Endothelial cell (in vitro differentiated cells): ENCODE data around the gene NELFCD. TPM values are rescaled to one million over a fixed set of nuclear protein-coding genes. Genes with fewer than 3 reads are reported as not detected.
A peak's percentile ranks its signal among the peaks of the same experiment; 100 is the strongest.

ENCODE experiments used
- DNase-seq: peaks from one replicate; pipeline ENCODE4 v3.0.0; 2021; ENCODE audit warnings: low spot score
- H3K27ac Mint-ChIP-seq: one replicate; pipeline ENCODE4 v1.8.0; 2021; ENCODE audit warnings: mixed read lengths, inconsistent platforms; ENCODE audit not compliant: unreplicated experiment
- H3K27me3 Mint-ChIP-seq: one replicate; pipeline ENCODE4 v1.8.0; 2021; ENCODE audit warnings: mild to moderate bottlenecking, moderate library complexity, mixed read lengths, inconsistent platforms; ENCODE audit not compliant: unreplicated experiment
- H3K36me3 Mint-ChIP-seq: one replicate; pipeline ENCODE4 v1.8.0; 2021; ENCODE audit warnings: mild to moderate bottlenecking, low read depth, mixed read lengths, inconsistent platforms; ENCODE audit not compliant: unreplicated experiment
- H3K4me1 Mint-ChIP-seq: one replicate; pipeline ENCODE4 v1.8.0; 2021; ENCODE audit warnings: mild to moderate bottlenecking, mixed read lengths, inconsistent platforms; ENCODE audit not compliant: unreplicated experiment
- H3K4me3 Mint-ChIP-seq: one replicate; pipeline ENCODE4 v1.8.0; 2021; ENCODE audit warnings: mild to moderate bottlenecking, mixed read lengths, inconsistent platforms; ENCODE audit not compliant: unreplicated experiment
- H3K9me3 Mint-ChIP-seq: one replicate; pipeline ENCODE4 v1.8.0; 2021; ENCODE audit warnings: mixed read lengths, inconsistent platforms; ENCODE audit not compliant: unreplicated experiment
- total RNA-seq: library from RNA; stranded (reverse); fragmentation: NEBNext Ultra II Directional; extraction: Animal tissue kit (Norgen Biotek cat#: 25700); gene quantifications from one replicate; pipeline ENCODE4 v1.2.1, GENCODE V29; 2021; ENCODE audit not compliant: unreplicated experiment
- TF ChIP-seq, protein P1 (sequence below): fragments of 200-600 bp; sonication (generic); IDR thresholded peaks from one replicate; pipeline ENCODE4 v1.5.0; 2021; ENCODE audit warnings: antibody characterized with exemption; ENCODE audit not compliant: unreplicated experiment

The NELFCD gene
- total RNA-seq, 1 donor from 2014 or later, result 68.7 TPM

DNA sequence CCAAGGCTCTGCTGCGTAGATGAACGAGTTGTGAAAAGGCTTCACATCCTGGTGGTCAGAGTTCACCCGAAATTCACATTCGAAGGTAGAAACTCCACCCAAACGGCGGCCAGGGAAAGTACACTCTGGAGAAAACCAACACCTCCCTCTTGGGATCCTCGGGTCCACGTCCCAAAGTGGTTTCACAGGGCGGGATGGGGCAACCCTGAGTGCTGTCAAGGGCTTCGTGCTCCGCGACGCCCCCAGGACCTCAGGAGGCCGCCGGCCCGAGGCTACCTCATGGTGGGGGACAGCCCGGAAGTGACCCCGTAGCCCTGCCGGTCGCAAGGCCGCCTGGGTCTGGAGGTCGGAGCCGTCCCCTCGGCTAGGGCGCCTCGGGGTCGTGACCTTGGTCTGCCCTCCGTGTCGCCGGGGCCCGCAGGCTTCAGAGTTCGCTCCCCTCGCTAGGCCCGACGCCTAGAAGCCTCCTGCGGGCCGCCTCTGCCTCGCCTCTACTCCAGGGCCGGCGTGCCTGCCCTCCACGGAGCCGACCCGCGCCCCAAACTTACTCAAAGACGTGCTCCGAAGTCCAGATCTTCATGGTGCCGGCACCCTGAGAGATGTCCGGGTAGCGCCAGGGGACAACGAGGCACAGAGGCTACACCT, 61.2 kb downstream of the NELFCD start, which contains the start of gene PRELID3B:
Gene PRELID3B (minus strand): TSS at position 636 of the 645 bp plus-strand sequence. CDS start 56 bp downstream, at position 580.
- Mint-ChIP-seq H3K36me3 (peaks cover 10% of the 10 kb centered on the region), H3K27ac (peak within 1 kb of the TSS; percentile 40), H3K27me3 (no peaks in the 10 kb centered on the region), H3K4me3 (peak within 1 kb of the TSS; percentile 94), H3K9me3 (no peaks in the 10 kb centered on the region), H3K4me1 (peaks cover 21% of the 10 kb centered on the region)
- DNase-seq, result peak; percentile 30
- TF ChIP-seq, protein P1, sequence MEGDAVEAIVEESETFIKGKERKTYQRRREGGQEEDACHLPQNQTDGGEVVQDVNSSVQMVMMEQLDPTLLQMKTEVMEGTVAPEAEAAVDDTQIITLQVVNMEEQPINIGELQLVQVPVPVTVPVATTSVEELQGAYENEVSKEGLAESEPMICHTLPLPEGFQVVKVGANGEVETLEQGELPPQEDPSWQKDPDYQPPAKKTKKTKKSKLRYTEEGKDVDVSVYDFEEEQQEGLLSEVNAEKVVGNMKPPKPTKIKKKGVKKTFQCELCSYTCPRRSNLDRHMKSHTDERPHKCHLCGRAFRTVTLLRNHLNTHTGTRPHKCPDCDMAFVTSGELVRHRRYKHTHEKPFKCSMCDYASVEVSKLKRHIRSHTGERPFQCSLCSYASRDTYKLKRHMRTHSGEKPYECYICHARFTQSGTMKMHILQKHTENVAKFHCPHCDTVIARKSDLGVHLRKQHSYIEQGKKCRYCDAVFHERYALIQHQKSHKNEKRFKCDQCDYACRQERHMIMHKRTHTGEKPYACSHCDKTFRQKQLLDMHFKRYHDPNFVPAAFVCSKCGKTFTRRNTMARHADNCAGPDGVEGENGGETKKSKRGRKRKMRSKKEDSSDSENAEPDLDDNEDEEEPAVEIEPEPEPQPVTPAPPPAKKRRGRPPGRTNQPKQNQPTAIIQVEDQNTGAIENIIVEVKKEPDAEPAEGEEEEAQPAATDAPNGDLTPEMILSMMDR, result no peak

DNA sequence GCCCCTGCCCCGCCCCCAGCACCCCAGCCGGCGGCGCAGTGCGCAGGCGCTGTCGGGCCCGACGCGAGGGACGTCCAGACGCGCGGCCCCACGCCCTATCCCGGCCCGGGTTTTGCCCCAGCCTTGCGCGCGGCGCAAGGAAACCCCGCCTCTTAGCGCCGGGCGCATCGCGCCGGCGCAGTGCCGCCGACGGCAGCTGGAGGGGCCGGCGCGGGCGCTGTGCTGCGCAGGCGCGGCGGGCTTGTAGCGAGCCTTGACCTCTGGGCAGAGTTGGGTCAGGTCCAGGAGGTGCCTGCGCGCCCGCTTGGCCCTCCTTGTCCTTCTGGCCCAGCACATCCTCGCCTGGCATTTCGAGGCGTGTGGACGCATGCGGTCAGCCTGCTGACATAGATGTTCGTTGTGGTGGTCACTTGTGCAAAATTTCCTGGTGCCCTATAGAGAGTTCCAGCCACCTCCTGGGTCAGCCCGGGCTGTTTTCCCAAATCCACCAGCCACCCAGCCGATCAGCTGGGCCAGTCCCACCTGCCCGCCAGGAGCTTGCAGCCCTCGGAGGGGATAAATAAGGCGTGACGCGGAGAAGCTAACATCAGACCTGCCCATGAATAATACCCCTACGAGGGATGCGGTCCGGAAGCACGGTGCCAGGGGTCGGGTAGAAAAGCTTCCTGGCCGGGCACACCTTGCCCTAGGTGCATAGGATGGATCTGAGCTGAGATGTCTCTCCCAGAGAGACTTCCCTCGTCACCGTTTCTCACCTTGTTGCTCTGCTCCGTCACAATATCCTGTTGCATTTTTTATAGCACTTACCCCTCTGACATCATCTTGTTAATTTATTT, 62.0 kb downstream of the NELFCD start:
- H3K4me3 Mint-ChIP-seq, result peak overlapping the region; percentile 94
- H3K27me3 Mint-ChIP-seq, result no peaks in the 10 kb centered on the region
- DNase-seq, result peak; percentile 96
- peaks cover 5% of the 10 kb centered on the region for H3K36me3 Mint-ChIP-seq
- peak overlapping the region; percentile 40 for H3K27ac Mint-ChIP-seq
- H3K9me3 Mint-ChIP-seq, result no peaks in the 10 kb centered on the region
- TF ChIP-seq, protein P1, result no peak
- H3K4me1 Mint-ChIP-seq, result peaks cover 21% of the 10 kb centered on the region

DNA sequence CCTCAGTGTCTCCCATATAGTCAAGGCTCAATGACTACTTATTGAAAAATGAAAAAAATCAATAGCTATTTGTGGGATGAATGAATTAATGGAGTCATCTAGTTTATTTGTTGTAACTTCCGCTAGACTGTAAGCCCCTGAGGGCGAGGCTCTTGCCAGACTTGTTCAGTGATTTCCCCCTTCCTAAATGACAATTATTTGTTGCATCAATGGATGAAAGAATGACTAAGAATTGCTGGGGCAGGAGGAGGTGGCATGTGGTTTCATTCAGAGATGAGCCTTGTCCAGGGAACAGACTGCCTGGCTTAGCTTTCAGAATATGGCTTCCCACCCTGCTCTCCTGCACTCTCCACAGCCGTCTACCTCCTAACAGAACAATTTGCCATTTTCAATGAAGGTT, 62.6 kb downstream of the NELFCD start:
- Mint-ChIP-seq H3K9me3 (no peaks in the 10 kb centered on the region), H3K27me3 (no peaks in the 10 kb centered on the region), H3K4me1 (peaks cover 21% of the 10 kb centered on the region), H3K4me3 (peak overlapping the region; percentile 80), H3K36me3 (peaks cover 4% of the 10 kb centered on the region), H3K27ac (peak overlapping the region; percentile 7)
- TF ChIP-seq, protein P1, result no peak
- DNase-seq, result no peak

DNA sequence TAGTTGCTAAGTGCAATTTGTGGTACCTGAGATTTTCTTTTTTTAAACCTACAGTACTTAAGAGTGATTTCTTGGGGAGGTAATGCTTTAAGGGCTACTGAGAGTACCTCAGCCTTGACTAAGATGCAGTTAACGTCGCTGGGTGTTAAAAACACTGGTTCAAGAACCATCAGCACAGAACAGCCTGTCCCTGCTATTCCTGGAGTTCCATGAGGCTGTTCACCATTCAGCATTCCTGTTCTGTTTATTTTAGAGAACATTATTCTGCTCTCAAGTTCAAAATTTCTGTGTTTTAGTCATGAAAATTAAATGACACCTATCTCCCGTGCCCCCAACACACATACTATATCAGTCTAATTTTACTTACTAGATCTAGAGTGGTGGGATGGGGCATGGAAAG, 63.2 kb downstream of the NELFCD start:
- TF ChIP-seq, protein P1, result no peak
- Mint-ChIP-seq H3K4me3 (no peak overlapping the region), H3K36me3 (peaks cover 4% of the 10 kb centered on the region)

More for the DNA sequence above, 63.2 kb downstream of the NELFCD start:
- Mint-ChIP-seq H3K9me3 (no peaks in the 10 kb centered on the region), H3K27me3 (no peaks in the 10 kb centered on the region), H3K27ac (no peak overlapping the region), H3K4me1 (peaks cover 22% of the 10 kb centered on the region)
- DNase-seq, result no peak

Other genes with a start within 250 kb of the NELFCD start
- gene GNAS-AS1, start 130.4 kb upstream of the NELFCD start, total RNA-seq, result 4.9 TPM
- gene GNAS, start 128.5 kb upstream of the NELFCD start, total RNA-seq, result 1,989 TPM
- gene CTSZ, start 26.0 kb downstream of the NELFCD start, total RNA-seq, result 150 TPM
- gene TUBB1, start 38.2 kb downstream of the NELFCD start, total RNA-seq, result not detected
- gene ATP5F1E, start 51.1 kb downstream of the NELFCD start, total RNA-seq, result 102 TPM
- gene PRELID3B, start 61.5 kb downstream of the NELFCD start, total RNA-seq, result 40.2 TPM
- gene ZNF831, start 182.6 kb downstream of the NELFCD start, total RNA-seq, result 0.56 TPM